K562 (cell line): Measurements from ENCODE around the gene ORAI1. TPM values are rescaled to one million over a fixed set of nuclear protein-coding genes. Genes with fewer than 3 reads are reported as not detected.

Source experiments
- ARID4B ChIP-seq: sonication (generic); formaldehyde crosslinking; IDR thresholded peaks from 2 replicates; pipeline ENCODE4 v1.8.0; 2022; ENCODE audit warnings: mild to moderate bottlenecking, missing genetic modification reagents
- GABPB1 ChIP-seq: sonication (generic); formaldehyde crosslinking; IDR thresholded peaks from 2 replicates; pipeline ENCODE4 v1.8.0; 2022; ENCODE audit warnings: mild to moderate bottlenecking, missing genetic modification reagents
- MEF2D ChIP-seq: conservative IDR thresholded peaks from 2 replicates; pipeline ENCODE4 v1.6.1; 2016; ENCODE audit warnings: low read depth, missing genetic modification characterization, missing compliant biosample characterization
- PRDM10 ChIP-seq: fragments of 450-650 bp; IDR thresholded peaks from 2 replicates; pipeline ENCODE4 v1.6.1; 2018; ENCODE audit not compliant: partially characterized antibody
- PTRF ChIP-seq: fragments of 450-650 bp; IDR thresholded peaks from 2 replicates; pipeline ENCODE4 v1.6.1; 2016; ENCODE audit warnings: mild to moderate bottlenecking, missing genetic modification characterization, missing compliant biosample characterization
- SMARCB1 ChIP-seq: IDR thresholded peaks from 2 replicates; pipeline ENCODE4 v1.6.1; 2011; ENCODE audit warnings: improper control_type of control experiment, low read depth; ENCODE audit not compliant: insufficient read length
- SP2 ChIP-seq: IDR thresholded peaks from 2 replicates; pipeline ENCODE4 v1.6.1; 2011; ENCODE audit warnings: mild to moderate bottlenecking, low read depth, low read length, moderate library complexity; ENCODE audit not compliant: poor library complexity, severe bottlenecking; ENCODE audit errors: extremely low read depth
- TBL1XR1 ChIP-seq, 2 experiments: IDR thresholded peaks; 2 replicates each; pipeline ENCODE4 v1.6.1; 2012; ENCODE audit warnings: improper control_type of control experiment in 2 of 2, low read length in 2 of 2, mild to moderate bottlenecking in 1 of 2
- TFAM ChIP-seq: fragments of 250-450 bp; sonication (Bioruptor Pico); conservative IDR thresholded peaks from 2 replicates; pipeline ENCODE4 v1.5.0; 2021; ENCODE audit warnings: mild to moderate bottlenecking, moderate library complexity
- ZFP1 ChIP-seq: fragments of 450-650 bp; formaldehyde crosslinking; IDR thresholded peaks from 2 replicates; pipeline ENCODE4 v1.4.0; 2020; ENCODE audit warnings: mild to moderate bottlenecking, mixed read lengths
- ZNF318 ChIP-seq, 2 experiments: fragments of 450-650 bp; IDR thresholded peaks; 2 replicates each; pipeline ENCODE4 v1.6.1; 2016; ENCODE audit warnings: mild to moderate bottlenecking in 2 of 2, borderline replicate concordance in 1 of 2, low read depth in 1 of 2, moderate library complexity in 1 of 2
- polyA plus RNA-seq, 8 experiments: library from polyadenylated mRNA; depleted of rRNA in 4 of 8; stranded (reverse) in 5 of 8; unstranded in 3 of 8; fragments of >200 nt; fragmentation: Nextera tagmentation in 2 of 8; fragmentation: Illumina TruSeq in 1 of 8; extraction: Ambion mirVana in 2 of 8; extraction: Trizol in 1 of 8; gene quantifications; 2 replicates each; pipeline versions ENCODE4 v1.2.1 to v1.2.3, GENCODE V29; 2011 to 2014; ENCODE audit warnings: inconsistent platforms in 1 of 8, missing spikeins in 1 of 8
- total RNA-seq, 7 experiments: library from RNA; depleted of rRNA in 6 of 7; stranded (reverse); fragments of >200 nt in 6 of 7; fragmentation: Illumina TruSeq in 2 of 7; extraction: Trizol in 2 of 7; gene quantifications; 2 replicates each; pipeline versions ENCODE4 v1.2.1 to v1.2.3, GENCODE V29; 2011 to 2021; ENCODE audit warnings: low replicate concordance in 1 of 7

Gene ORAI1
- total and polyA plus RNA-seq, 9 of the 15 experiments (the other 6 are each of a cell fraction or from before 2014, with no cell fraction given): 2.6 to 23.8 (median 9.3) TPM

GRCh38 chr12:121649819-121650353 is 23.6 kb downstream of the ORAI1 start (continued):
- TF ChIP-seq MEF2D (tag) (no peak), TFAM (CRISPR knock-in tag) (no peak), SP2 (no peak), PTRF (tag) (no peak), ZFP1 (CRISPR knock-in tag) (no peak), SMARCB1 (no peak), ZNF318 (IDR thresholded peaks at IDR 0.05; ENCODE audit: borderline replicate concordance in 1 of 2, low read depth in 1 of 2) (no peak), GABPB1 (CRISPR knock-in tag) (peak; percentile 23; the same call in 1 of the 2 replicates), PRDM10 (no peak), ARID4B (CRISPR knock-in tag) (no peak), TBL1XR1 (IDR thresholded peaks at IDR 0.05; ENCODE audit: low read length in 2 of 2) (peak in 1 of 2 experiments; percentile 80; a peak in 1 of 4 replicates)
